GM21786 (cell line): ENCODE data around the gene KIT.

Experiments
- ATAC-seq: cut with Tn5 transposase; IDR thresholded peaks from one replicate; pipeline ENCODE4 v1.9.1; 2021; ENCODE audit not compliant: unreplicated experiment

Gene KIT

GRCh38 chr4:54695788-54696187 is 38.0 kb downstream of the KIT start:
- no peak for ATAC-seq

DNA sequence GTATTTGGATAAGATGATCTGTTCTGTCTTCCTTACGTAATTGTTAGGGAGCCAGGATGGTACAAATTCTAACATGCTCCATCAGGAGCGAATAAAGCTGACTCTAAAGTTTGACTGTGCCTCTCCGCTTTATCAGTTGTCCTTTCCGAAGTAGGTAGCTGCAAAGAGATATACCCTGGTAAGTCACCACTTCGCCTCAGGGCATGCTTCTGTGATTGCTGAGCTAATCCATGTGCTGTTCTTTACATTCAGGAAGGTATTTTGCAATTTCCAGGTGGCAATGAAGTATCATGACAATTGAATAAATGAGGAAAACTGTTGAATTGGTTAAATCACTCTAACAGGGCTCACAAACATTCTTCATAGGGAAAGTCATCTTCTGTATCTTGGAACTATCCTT is 38.9 kb downstream of the KIT start:
- ATAC-seq, result no peak

DNA sequence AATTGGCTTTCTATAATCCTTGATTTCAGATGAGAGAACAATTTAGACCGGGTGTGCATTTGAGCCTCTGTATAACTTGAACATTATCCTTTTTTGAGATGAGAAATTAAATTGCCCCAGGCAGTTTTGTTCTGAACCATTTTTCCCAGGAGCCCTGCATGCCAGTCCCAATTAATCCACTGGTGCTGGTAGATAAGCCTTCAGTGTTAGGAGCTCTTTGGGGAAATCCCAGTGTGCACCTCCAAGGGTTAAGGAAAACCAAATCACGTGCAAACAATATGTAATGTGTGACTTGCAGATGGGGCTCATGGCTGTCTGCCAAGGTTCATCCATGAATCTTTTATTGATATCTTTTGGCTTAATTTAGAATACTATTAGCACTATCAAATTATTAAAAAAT is 43.2 kb downstream of the KIT start:
- ATAC-seq, result no peak

DNA sequence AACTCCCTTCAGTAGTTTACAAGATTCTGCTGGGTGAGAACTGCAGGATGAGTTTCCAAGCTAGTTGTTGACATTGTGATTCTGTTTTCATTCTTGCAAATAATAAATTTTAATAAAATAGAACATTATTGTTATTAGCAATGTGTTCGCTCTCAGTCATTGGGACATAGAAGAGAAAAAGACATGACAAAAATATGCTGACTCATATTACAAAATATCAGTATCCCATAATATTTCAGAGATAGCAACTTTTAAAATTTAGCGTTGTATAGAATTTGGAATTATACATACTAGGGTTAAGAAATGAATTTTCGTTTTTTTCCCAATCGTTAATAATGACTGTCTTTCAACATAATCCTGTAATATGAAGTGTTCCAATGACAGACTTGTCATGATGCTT is 45.4 kb downstream of the KIT start:
- ATAC-seq, result no peak

DNA sequence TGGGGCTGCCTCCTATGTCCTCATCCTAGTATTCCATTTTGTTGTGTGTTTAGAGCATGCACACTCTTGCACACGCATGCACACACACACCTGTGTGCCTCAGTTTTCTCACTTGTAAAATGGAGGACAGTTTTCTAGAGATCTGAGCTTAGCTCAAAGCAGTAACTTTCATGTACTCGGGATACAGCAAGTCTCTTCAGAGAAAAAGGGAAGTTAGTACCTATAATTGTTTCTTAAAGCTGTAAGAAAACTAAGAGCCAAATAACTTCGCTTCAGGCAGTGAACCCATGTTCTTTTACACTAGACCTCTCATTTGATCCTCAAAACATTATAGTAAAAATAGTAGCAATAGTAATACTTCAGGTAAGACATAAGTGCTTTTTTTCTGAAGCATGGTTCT is 49.6 kb downstream of the KIT start:
- no peak for ATAC-seq

- no peak for ATAC-seq
Observed at GRCh38 chr4:54708339-54709279, 50.9 kb downstream of the KIT start.

DNA sequence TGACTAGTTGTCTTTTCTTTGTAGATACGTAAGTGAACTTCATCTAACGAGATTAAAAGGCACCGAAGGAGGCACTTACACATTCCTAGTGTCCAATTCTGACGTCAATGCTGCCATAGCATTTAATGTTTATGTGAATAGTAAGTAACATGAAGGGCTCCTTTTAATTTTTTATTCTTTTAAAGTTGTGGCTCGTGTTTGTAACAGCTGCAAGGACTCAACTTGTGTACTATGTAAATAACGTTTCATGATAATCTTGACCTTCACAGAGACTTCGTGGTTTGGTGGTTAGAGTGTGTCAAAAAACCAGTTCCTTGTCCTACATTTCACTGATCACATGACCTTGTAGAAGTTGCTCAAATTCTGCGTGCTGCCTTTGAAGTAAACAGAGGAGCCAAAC is 51.6 kb downstream of the KIT start:
- no peak for ATAC-seq

DNA sequence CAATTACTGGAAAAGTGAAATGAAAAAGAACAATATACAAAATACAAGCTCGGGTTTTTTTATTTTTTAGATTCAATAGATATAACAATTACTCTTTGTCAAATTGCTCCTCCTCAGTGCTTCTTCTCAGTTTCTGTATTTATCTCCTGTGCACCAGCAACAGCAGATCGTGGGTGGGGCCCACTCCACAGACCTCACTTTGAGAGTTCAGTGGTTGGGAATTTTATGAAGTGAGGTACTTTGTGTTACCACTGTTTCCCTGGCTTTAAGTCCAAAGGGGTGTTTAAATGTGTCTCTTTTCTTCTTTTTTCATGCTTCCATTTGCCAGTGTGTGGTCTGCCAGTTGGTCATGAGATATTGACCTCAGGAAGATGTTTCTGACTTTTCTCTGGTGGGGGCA is 54.4 kb downstream of the KIT start:
- no peak for ATAC-seq

GRCh38 chr4:54714631-54715030 is 56.9 kb downstream of the KIT start:
- no peak for ATAC-seq

- ATAC-seq, result no peak
Observed at GRCh38 chr4:54716478-54717065, 58.8 kb downstream of the KIT start.

DNA sequence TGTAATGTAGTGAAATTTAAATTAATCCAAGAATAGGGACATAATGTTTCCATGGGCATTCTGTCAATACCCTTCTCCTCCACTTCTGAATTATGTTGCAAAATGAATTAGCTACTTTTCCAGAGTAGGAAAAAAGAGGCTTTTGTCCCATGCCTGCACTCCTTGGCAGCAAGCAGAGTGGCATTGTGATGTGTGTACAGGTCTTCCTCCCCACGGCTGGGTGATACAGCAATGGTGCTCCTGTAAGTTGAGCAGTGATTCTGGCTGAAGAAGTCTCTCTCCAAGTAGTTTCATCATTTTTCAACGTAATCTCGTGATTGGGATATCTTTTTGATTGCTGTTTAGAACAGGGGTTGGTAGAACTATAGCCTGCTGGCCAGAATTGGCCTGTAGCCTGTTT is 59.9 kb downstream of the KIT start:
- no peak for ATAC-seq

DNA sequence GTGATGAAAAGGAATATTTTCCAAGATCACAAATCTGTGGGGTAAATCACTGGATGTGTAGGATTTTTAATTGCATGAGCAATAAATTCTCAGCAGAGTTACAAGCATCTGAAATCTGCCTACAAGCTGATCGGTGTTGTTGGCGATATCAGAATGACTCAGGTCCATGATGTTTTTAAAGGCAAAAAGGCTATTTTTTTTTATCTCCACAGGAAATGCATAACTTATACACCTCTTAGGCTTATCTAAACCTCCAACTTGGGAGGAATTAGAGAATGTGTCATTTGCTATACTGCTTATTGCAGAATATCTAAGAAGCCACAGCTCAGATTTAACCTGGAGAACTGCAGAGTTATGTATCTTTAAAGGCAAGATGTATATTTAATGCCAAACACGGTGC is 61.6 kb downstream of the KIT start:
- ATAC-seq, result no peak

- no peak for ATAC-seq
Observed at GRCh38 chr4:54723220-54723619, 65.5 kb downstream of the KIT start.

GRCh38 chr4:54723820-54724219 is 66.1 kb downstream of the KIT start:
- no peak for ATAC-seq

DNA sequence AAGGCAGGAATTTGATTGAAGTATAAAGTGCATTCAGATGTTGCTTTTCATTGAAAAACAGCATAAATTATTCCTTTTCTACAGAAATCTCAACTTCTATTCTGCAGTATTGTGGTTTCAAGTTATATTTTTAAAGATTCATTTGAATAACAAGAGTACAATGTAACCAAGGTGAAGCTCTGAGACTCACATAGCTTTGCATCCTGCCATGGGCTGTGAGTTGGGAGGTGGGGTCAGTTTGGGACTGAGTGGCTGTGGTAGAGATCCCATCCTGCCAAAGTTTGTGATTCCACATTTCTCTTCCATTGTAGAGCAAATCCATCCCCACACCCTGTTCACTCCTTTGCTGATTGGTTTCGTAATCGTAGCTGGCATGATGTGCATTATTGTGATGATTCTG is 69.2 kb downstream of the KIT start:
- ATAC-seq, result peak; percentile 35

GRCh38 chr4:54727346-54727745 is 69.6 kb downstream of the KIT start:
- peak; percentile 50 for ATAC-seq

DNA sequence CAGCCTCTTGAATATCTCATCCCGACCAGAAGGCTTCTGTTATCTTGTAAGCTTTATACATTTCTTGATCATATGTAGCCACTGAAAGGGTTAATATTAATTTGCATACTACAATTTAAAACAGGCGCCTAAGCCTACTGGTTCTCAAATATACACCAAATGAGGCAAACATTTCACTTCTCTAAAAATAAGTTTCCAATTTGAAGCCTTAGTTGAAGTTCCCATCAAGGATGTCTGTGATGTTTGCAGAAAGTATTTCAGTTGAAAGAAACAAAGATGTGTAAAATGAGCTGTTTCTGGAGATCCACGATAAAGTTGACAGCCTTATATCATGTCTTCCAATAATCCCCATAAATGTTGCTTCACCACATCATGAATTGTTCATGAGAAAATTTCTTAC is 70.6 kb downstream of the KIT start:
- ATAC-seq, result no peak

- no peak for ATAC-seq
Observed at GRCh38 chr4:54729256-54729655, 71.5 kb downstream of the KIT start.

DNA sequence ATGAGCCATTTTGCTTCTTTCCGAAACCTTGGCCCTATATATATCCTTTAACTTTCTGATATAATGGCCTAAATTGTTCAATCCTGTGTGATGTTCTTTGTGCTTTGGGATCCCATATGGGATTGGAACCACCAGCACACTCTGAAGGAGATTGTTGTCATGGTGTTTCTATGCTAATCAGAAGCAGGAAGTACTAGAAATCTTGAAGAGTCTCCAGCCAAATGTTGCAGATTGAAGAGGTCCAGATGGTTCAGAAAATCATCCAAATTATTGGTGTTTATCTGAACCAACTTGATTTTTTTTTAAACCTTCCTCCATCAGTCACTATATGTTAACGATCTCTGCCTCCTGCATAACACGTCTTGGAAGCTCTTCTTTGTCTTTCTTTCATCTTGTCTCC is 72.8 kb downstream of the KIT start:
- ATAC-seq, result no peak

DNA sequence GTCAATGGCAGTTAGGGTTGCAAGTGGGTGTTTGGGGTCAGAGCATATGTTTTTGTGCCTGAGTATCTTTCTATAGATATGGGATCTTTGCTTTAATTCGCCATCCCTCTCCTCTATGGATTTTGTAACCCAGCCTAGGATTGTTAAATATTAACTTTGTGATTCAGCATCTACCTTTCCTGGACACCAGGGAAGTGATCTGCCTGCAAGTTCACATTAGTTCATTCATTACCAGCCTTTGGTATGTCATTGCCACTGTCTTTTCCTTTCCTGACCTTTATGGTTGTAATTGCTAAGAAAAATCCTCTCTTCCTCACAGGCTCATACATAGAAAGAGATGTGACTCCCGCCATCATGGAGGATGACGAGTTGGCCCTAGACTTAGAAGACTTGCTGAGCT is 73.8 kb downstream of the KIT start:
- ATAC-seq, result no peak

- ATAC-seq, result no peak
Observed at GRCh38 chr4:54731976-54732375, 74.2 kb downstream of the KIT start.

DNA sequence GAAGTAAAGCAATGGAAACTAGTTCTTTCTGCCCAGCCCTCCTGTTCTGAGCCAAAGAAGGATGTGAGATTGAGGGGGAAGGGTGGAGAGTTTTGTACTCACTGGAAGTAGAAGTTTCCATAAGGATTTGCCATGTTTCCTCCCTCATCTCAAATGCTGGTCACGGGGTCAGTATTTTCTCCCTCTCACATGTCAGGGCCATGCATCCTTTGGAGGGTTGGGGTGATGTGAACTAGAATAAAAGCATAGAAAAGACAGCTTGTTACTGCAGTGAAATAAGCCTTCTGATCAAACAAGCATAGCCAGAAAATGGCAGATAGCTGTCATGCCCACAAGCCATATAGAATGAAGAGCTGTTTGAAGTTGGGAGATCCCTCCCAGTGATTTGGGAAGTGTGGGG is 79.7 kb downstream of the KIT start:
- no peak for ATAC-seq

DNA sequence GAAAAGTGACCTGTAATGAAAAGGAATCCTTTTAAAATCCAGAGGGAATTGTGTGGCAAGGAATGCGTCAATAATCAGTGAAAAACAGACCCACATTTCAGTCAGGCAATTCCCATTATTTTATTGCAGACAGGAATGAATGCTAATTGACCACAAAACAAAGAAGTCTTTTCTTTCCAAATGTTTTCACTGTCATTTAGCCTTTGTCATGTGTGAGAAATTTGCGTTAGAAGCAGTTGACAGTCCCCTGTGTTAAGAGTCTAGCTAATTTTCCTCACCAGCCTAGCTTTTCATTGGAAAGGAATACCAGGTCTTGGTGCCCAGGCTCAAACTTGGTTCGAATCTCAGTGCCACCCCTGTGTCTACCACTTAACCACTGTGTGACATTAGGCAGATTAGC is 83.4 kb downstream of the KIT start:
- ATAC-seq, result no peak
